Esophagus squamous epithelium (tissue), 4 donors: ENCODE data around the gene TPST1.

Experiments used
- CTCF ChIP-seq, 6 experiments: fragments of 450-650 bp in 4 of 6; fragments of 200-600 bp in 2 of 6; sonication (generic) in 2 of 6; IDR thresholded peaks; one replicate each; pipeline ENCODE4 v1.5.1; 2016 to 2019; ENCODE audit warnings: antibody characterized with exemption in 6 of 6, mild to moderate bottlenecking in 4 of 6, moderate library complexity in 4 of 6
- POLR2A ChIP-seq, 4 donors: fragments of 450-650 bp; IDR thresholded peaks; one replicate each; pipeline ENCODE4 v1.6.1; 2017; ENCODE audit warnings: antibody characterized with exemption in 4 of 4, mild to moderate bottlenecking in 4 of 4, moderate library complexity in 3 of 4

GRCh38 chr7:66261941-66262340 is 56.8 kb downstream of the TPST1 start:
- TF ChIP-seq CTCF (IDR thresholded peaks at IDR 0.05), result no peak
- no peak for TF ChIP-seq POLR2A (IDR thresholded peaks at IDR 0.05)
